Activated naive CD4-positive, alpha-beta T cell treated with anti-CD3 and anti-CD28 coated beads, Interleukin-2, amount 50 U/mL, for 16 hours (primary cell): Measurements from ENCODE around the gene ATP1A4.

Experiments used
- DNase-seq: peaks from one replicate; pipeline ENCODE4 v3.0.0-alpha.2; 2020

ATP1A4 gene

GRCh38 chr1:160178731-160179130 lies 27.3 kb downstream of the ATP1A4 start:
- no peak for DNase-seq

GRCh38 chr1:160179336-160179735 lies 27.9 kb downstream of the ATP1A4 start:
- no peak for DNase-seq

GRCh38 chr1:160186246-160186645 lies 34.8 kb downstream of the ATP1A4 start:
- DNase-seq, result no peak

- DNase-seq, result no peak
Observed at GRCh38 chr1:160186729-160187128, 35.3 kb downstream of the ATP1A4 start.

GRCh38 chr1:160187407-160187806 lies 36.0 kb downstream of the ATP1A4 start:
- DNase-seq, result no peak

GRCh38 chr1:160188341-160188740 lies 36.9 kb downstream of the ATP1A4 start:
- no peak for DNase-seq

- no peak for DNase-seq
Observed at GRCh38 chr1:160189649-160190625, 38.5 kb downstream of the ATP1A4 start, which contains the start of gene CASQ1. TSS of gene CASQ1 (plus strand) at chr1:160190575. CDS start at chr1:160190752, 177 bp downstream.

- DNase-seq, result no peak
Observed at GRCh38 chr1:160191756-160192155, 40.4 kb downstream of the ATP1A4 start.

GRCh38 chr1:160192234-160192633 lies 40.8 kb downstream of the ATP1A4 start:
- no peak for DNase-seq

- peak; percentile 78 for DNase-seq
Observed at GRCh38 chr1:160193091-160193819, 41.9 kb downstream of the ATP1A4 start.

- no peak for DNase-seq
Observed at GRCh38 chr1:160193832-160194736, 42.7 kb downstream of the ATP1A4 start.

- DNase-seq, result no peak
Observed at GRCh38 chr1:160194737-160195059, 43.3 kb downstream of the ATP1A4 start.

- no peak for DNase-seq
Observed at GRCh38 chr1:160196143-160196542, 44.7 kb downstream of the ATP1A4 start.

GRCh38 chr1:160197231-160197630 lies 45.8 kb downstream of the ATP1A4 start:
- no peak for DNase-seq

GRCh38 chr1:160200786-160201185 lies 49.4 kb downstream of the ATP1A4 start:
- no peak for DNase-seq

GRCh38 chr1:160204526-160205241 lies 53.3 kb downstream of the ATP1A4 start:
- no peak for DNase-seq

GRCh38 chr1:160205242-160206035 lies 54.0 kb downstream of the ATP1A4 start, which contains the start of gene PEA15:
TSS of gene PEA15 (plus strand) at chr1:160205384. CDS start at chr1:160211545, 6,161 bp downstream.
- peak; percentile 70 for DNase-seq

GRCh38 chr1:160206036-160206389 lies 54.6 kb downstream of the ATP1A4 start:
- peak; percentile 54 for DNase-seq

- no peak for DNase-seq
Observed at GRCh38 chr1:160206421-160207117, 55.2 kb downstream of the ATP1A4 start.

GRCh38 chr1:160207118-160207650 lies 55.8 kb downstream of the ATP1A4 start:
- DNase-seq, result no peak
